ENCODE measurements around the gene PEX11A. TPM values are rescaled to one million over a fixed set of nuclear protein-coding genes. Genes with fewer than 3 reads are reported as not detected.

Gene PEX11A, protein sequence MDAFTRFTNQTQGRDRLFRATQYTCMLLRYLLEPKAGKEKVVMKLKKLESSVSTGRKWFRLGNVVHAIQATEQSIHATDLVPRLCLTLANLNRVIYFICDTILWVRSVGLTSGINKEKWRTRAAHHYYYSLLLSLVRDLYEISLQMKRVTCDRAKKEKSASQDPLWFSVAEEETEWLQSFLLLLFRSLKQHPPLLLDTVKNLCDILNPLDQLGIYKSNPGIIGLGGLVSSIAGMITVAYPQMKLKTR
- 0.72 TPM for polyA plus RNA-seq (2013, experiment 1 of 2)
- 0.90 TPM for polyA plus RNA-seq (2013, experiment 2 of 2)

- Histone ChIP-seq H4K8ac (ENCODE audit: low read depth, low read length) (peak within 1 kb of the TSS; percentile 96), H4K5ac (ENCODE audit: low read length) (no peak within 1 kb of the TSS), H3K9ac (ENCODE audit: low read length) (peak within 1 kb of the TSS; percentile 66), H3K4me3 (ENCODE audit: low read length) (peak within 1 kb of the TSS; percentile 72), H3K79me2 (ENCODE audit: control insufficient read depth, insufficient read depth, low read length) (no peaks in the 10 kb centered on the region), H3K4ac (ENCODE audit: low read depth, low read length) (no peak within 1 kb of the TSS), H3K56ac (ENCODE audit: low read length) (peak within 1 kb of the TSS; percentile 73), H3K4me2 (ENCODE audit: low read length) (peak within 1 kb of the TSS; percentile 86), H3K27ac (ENCODE audit: low read depth, low read length) (no peak within 1 kb of the TSS), H3K23ac (ENCODE audit: low read length) (no peak within 1 kb of the TSS), H3K27me3 (ENCODE audit: insufficient read depth, low read length, poor library complexity) (no peaks in the 10 kb centered on the region), H2BK5ac (ENCODE audit: low read length) (no peak within 1 kb of the TSS), H3K18ac (ENCODE audit: low read length) (no peak within 1 kb of the TSS), H2BK15ac (replicated peaks; ENCODE audit: low read depth) (no peak within 1 kb of the TSS), H3K79me1 (ENCODE audit: low read length) (no peaks in the 10 kb centered on the region), H3K36me3 (ENCODE audit: control insufficient read depth, insufficient read depth, low read length) (no peaks in the 10 kb centered on the region), H3K4me1 (ENCODE audit: control insufficient read depth, low read depth, low read length) (peaks cover 2% of the 10 kb centered on the region), H2AK5ac (ENCODE audit: low read length) (no peak within 1 kb of the TSS), H2BK120ac (ENCODE audit: low read depth, low read length) (no peak within 1 kb of the TSS)
- no CpG with 5 or more reads among the region's 60 CpGs for WGBS (ENCODE audit: extremely low coverage, insufficient coverage, low lambda C conversion rate)
- DNase-seq, result peak; percentile 86
These were observed at the start of gene PEX11A, which contains the start of gene WDR93 for GRCh38 chr15:89690276-89691218. Gene PEX11A, minus strand, starts transcription at chr15:89690754. Its CDS starts 122 bp downstream, at chr15:89690632. Gene WDR93, plus strand, starts transcription at chr15:89690811. Its CDS starts 10,936 bp downstream, at chr15:89701747.

DNA sequence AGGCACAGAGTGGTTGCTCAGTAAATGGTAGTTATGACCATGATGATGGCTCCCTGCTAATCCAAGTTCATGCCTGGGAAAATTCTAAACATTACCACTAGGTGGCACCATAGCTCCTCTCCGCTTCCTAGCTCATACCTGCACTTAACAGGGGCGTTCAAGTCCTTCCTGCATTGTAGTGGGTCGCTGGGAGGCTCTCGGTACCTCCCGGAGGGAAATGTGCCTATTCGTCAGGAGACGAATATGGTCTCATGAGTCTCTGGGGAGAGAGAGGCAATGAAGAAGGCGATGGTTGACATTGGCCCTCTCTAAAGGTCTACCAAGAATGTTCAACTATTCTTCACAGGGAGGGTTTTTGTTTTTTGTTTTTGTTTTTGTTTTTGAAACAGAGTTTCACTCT lies 49.6 kb upstream of the PEX11A start:
- no peaks in the 10 kb centered on the region for H3K79me1 ChIP-seq (ENCODE audit: low read length)
- H3K56ac ChIP-seq (ENCODE audit: low read length), result no peak overlapping the region
- H3K4ac ChIP-seq (ENCODE audit: low read depth, low read length), result no peak overlapping the region
- no peak overlapping the region for H3K23ac ChIP-seq (ENCODE audit: low read length)
- H3K27me3 ChIP-seq (ENCODE audit: insufficient read depth, low read length, poor library complexity), result no peaks in the 10 kb centered on the region
- no peak overlapping the region for H2BK15ac ChIP-seq (replicated peaks; ENCODE audit: low read depth)
- WGBS (ENCODE audit: extremely low coverage, insufficient coverage, low lambda C conversion rate), result no CpG with 5 or more reads among the region's 8 CpGs
- H3K18ac ChIP-seq (ENCODE audit: low read length), result no peak overlapping the region
- peak; percentile 90 for DNase-seq
- no peak overlapping the region for H3K9ac ChIP-seq (ENCODE audit: low read length)
- no peak overlapping the region for H3K27ac ChIP-seq (ENCODE audit: low read depth, low read length)
- H2BK120ac ChIP-seq (ENCODE audit: low read depth, low read length), result no peak overlapping the region
- no peak overlapping the region for H2AK5ac ChIP-seq (ENCODE audit: low read length)
- H3K36me3 ChIP-seq (ENCODE audit: control insufficient read depth, insufficient read depth, low read length), result no peaks in the 10 kb centered on the region
- no peak overlapping the region for H4K8ac ChIP-seq (ENCODE audit: low read depth, low read length)
- no peak overlapping the region for H3K4me3 ChIP-seq (ENCODE audit: low read length)
- H3K79me2 ChIP-seq (ENCODE audit: control insufficient read depth, insufficient read depth, low read length), result no peaks in the 10 kb centered on the region
- H4K5ac ChIP-seq (ENCODE audit: low read length), result no peak overlapping the region
- H3K4me2 ChIP-seq (ENCODE audit: low read length), result no peak overlapping the region
- H2BK5ac ChIP-seq (ENCODE audit: low read length), result no peak overlapping the region
- H3K4me1 ChIP-seq (ENCODE audit: control insufficient read depth, low read depth, low read length), result no peaks in the 10 kb centered on the region

- H3K9ac ChIP-seq (ENCODE audit: low read length), result no peak overlapping the region
- H3K79me1 ChIP-seq (ENCODE audit: low read length), result no peaks in the 10 kb centered on the region
- H3K27ac ChIP-seq (ENCODE audit: low read depth, low read length), result no peak overlapping the region
- no peak overlapping the region for H4K5ac ChIP-seq (ENCODE audit: low read length)
- H3K4me3 ChIP-seq (ENCODE audit: low read length), result no peak overlapping the region
- H3K4me1 ChIP-seq (ENCODE audit: control insufficient read depth, low read depth, low read length), result no peaks in the 10 kb centered on the region
- no peaks in the 10 kb centered on the region for H3K27me3 ChIP-seq (ENCODE audit: insufficient read depth, low read length, poor library complexity)
- no peak overlapping the region for H3K4ac ChIP-seq (ENCODE audit: low read depth, low read length)
- H3K36me3 ChIP-seq (ENCODE audit: control insufficient read depth, insufficient read depth, low read length), result no peaks in the 10 kb centered on the region
- no peak overlapping the region for H4K8ac ChIP-seq (ENCODE audit: low read depth, low read length)
- no peak overlapping the region for H2BK120ac ChIP-seq (ENCODE audit: low read depth, low read length)
- H2BK5ac ChIP-seq (ENCODE audit: low read length), result no peak overlapping the region
- no peak overlapping the region for H3K4me2 ChIP-seq (ENCODE audit: low read length)
- H2BK15ac ChIP-seq (replicated peaks; ENCODE audit: low read depth), result no peak overlapping the region
- DNase-seq, result peak; percentile 45
- H2AK5ac ChIP-seq (ENCODE audit: low read length), result no peak overlapping the region
- no peak overlapping the region for H3K23ac ChIP-seq (ENCODE audit: low read length)
- no peak overlapping the region for H3K18ac ChIP-seq (ENCODE audit: low read length)
- no CpG with 5 or more reads among the region's 4 CpGs for WGBS (ENCODE audit: extremely low coverage, insufficient coverage, low lambda C conversion rate)
- H3K79me2 ChIP-seq (ENCODE audit: control insufficient read depth, insufficient read depth, low read length), result no peaks in the 10 kb centered on the region
- no peak overlapping the region for H3K56ac ChIP-seq (ENCODE audit: low read length)
These were observed 45.2 kb upstream of the PEX11A start for GRCh38 chr15:89735773-89736172.

GRCh38 chr15:89732451-89733172 lies 42.1 kb upstream of the PEX11A start:
- DNase-seq, result no peak
- no peak overlapping the region for H2BK5ac ChIP-seq (ENCODE audit: low read length)
- H3K4me2 ChIP-seq (ENCODE audit: low read length), result no peak overlapping the region
- no peak overlapping the region for H3K18ac ChIP-seq (ENCODE audit: low read length)
- no peak overlapping the region for H3K27ac ChIP-seq (ENCODE audit: low read depth, low read length)
- no peak overlapping the region for H4K8ac ChIP-seq (ENCODE audit: low read depth, low read length)
- no peak overlapping the region for H4K5ac ChIP-seq (ENCODE audit: low read length)
- no peak overlapping the region for H2BK15ac ChIP-seq (replicated peaks; ENCODE audit: low read depth)
- WGBS (ENCODE audit: extremely low coverage, insufficient coverage, low lambda C conversion rate), result no CpG with 5 or more reads among the region's 8 CpGs
- H3K23ac ChIP-seq (ENCODE audit: low read length), result no peak overlapping the region
- H3K4me3 ChIP-seq (ENCODE audit: low read length), result no peak overlapping the region
- no peak overlapping the region for H3K9ac ChIP-seq (ENCODE audit: low read length)
- no peak overlapping the region for H2AK5ac ChIP-seq (ENCODE audit: low read length)
- no peak overlapping the region for H2BK120ac ChIP-seq (ENCODE audit: low read depth, low read length)
- no peak overlapping the region for H3K4ac ChIP-seq (ENCODE audit: low read depth, low read length)
- H3K4me1 ChIP-seq (ENCODE audit: control insufficient read depth, low read depth, low read length), result no peaks in the 10 kb centered on the region
- no peaks in the 10 kb centered on the region for H3K79me2 ChIP-seq (ENCODE audit: control insufficient read depth, insufficient read depth, low read length)
- no peaks in the 10 kb centered on the region for H3K27me3 ChIP-seq (ENCODE audit: insufficient read depth, low read length, poor library complexity)
- H3K36me3 ChIP-seq (ENCODE audit: control insufficient read depth, insufficient read depth, low read length), result no peaks in the 10 kb centered on the region
- H3K56ac ChIP-seq (ENCODE audit: low read length), result no peak overlapping the region
- no peaks in the 10 kb centered on the region for H3K79me1 ChIP-seq (ENCODE audit: low read length)

- no peak overlapping the region for H4K5ac ChIP-seq (ENCODE audit: low read length)
- H3K79me1 ChIP-seq (ENCODE audit: low read length), result no peaks in the 10 kb centered on the region
- no peak overlapping the region for H2BK120ac ChIP-seq (ENCODE audit: low read depth, low read length)
- H3K56ac ChIP-seq (ENCODE audit: low read length), result no peak overlapping the region
- no peak overlapping the region for H3K18ac ChIP-seq (ENCODE audit: low read length)
- no peak overlapping the region for H3K27ac ChIP-seq (ENCODE audit: low read depth, low read length)
- H3K9ac ChIP-seq (ENCODE audit: low read length), result no peak overlapping the region
- H3K4me2 ChIP-seq (ENCODE audit: low read length), result no peak overlapping the region
- no CpG with 5 or more reads among the region's 5 CpGs for WGBS (ENCODE audit: extremely low coverage, insufficient coverage, low lambda C conversion rate)
- no peak overlapping the region for H4K8ac ChIP-seq (ENCODE audit: low read depth, low read length)
- no peak overlapping the region for H2BK5ac ChIP-seq (ENCODE audit: low read length)
- no peaks in the 10 kb centered on the region for H3K79me2 ChIP-seq (ENCODE audit: control insufficient read depth, insufficient read depth, low read length)
- H2AK5ac ChIP-seq (ENCODE audit: low read length), result no peak overlapping the region
- H3K4me3 ChIP-seq (ENCODE audit: low read length), result no peak overlapping the region
- H3K4me1 ChIP-seq (ENCODE audit: control insufficient read depth, low read depth, low read length), result no peaks in the 10 kb centered on the region
- no peak overlapping the region for H3K23ac ChIP-seq (ENCODE audit: low read length)
- no peak overlapping the region for H3K4ac ChIP-seq (ENCODE audit: low read depth, low read length)
- H3K27me3 ChIP-seq (ENCODE audit: insufficient read depth, low read length, poor library complexity), result no peaks in the 10 kb centered on the region
- no peak overlapping the region for H2BK15ac ChIP-seq (replicated peaks; ENCODE audit: low read depth)
- no peak for DNase-seq
- H3K36me3 ChIP-seq (ENCODE audit: control insufficient read depth, insufficient read depth, low read length), result no peaks in the 10 kb centered on the region
These were observed 40.7 kb upstream of the PEX11A start for GRCh38 chr15:89731275-89731674.

Data from mesendoderm (in vitro differentiated cells).